HG02973 (cell line): Measurements from ENCODE around the gene CFAP141.
"Not testable (repeated sequence)": the region's sequence is repeated elsewhere in the genome, so short reads cannot be mapped to it uniquely, and the experiment has no call there.

ENCODE experiments used
- ATAC-seq: cut with Tn5 transposase; IDR thresholded peaks from one replicate; pipeline ENCODE4 v1.9.1; 2021; ENCODE audit warnings: moderate library complexity; ENCODE audit not compliant: unreplicated experiment

CFAP141 gene

GRCh38 chr1:154208677-154209388 lies 2.7 kb upstream of the CFAP141 start:
- ATAC-seq = no peak

- no peak for ATAC-seq
Observed at GRCh38 chr1:154207262-154207661, 1.1 kb upstream of the CFAP141 start.

DNA sequence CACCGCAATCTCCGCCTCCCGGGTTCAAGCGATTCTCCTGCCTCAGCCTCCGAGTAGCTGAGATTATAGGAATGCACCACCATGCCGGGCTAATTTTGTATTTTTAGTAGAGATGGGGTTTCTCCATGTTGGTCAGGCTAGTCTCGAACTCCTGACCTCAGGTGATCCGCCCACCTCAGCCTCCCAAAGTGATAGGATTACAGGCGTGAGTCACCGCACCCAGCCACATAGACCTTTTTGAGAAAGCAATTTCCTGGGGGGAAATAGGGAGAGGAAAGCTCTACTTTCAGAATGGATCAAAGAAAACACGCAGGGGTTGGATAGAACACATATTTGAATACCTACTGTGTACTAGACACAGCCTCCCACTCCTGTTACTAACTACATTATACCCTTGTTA lies 355 bp downstream of the CFAP141 start:
- not testable (repeated sequence) for ATAC-seq

- ATAC-seq = no peak
Observed at GRCh38 chr1:154199563-154199879, 6.6 kb downstream of the CFAP141 start.

GRCh38 chr1:154198756-154199562 lies 7.2 kb downstream of the CFAP141 start:
- no peak for ATAC-seq

- no peak for ATAC-seq
Observed at GRCh38 chr1:154193821-154194220, 12.3 kb downstream of the CFAP141 start.

DNA sequence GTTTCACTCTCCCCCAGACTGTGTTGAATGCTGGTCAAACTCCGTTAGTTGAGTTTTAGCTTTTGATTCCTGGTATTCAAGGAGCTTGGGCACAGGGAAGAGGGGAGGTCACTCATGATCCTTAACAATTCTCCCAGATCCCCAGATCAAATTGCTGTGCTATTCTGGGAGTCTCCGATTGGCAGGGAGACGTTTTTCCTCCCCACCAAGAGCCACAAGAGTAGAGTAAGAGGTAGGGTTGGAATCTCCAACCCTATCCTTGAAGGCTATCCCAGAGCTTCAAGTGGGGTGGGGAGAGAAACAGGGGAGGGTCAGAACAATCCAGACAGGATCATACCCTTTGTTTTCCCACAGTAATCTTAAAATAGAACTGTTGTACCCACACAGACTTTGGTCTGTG lies 13.7 kb downstream of the CFAP141 start:
- no peak for ATAC-seq

DNA sequence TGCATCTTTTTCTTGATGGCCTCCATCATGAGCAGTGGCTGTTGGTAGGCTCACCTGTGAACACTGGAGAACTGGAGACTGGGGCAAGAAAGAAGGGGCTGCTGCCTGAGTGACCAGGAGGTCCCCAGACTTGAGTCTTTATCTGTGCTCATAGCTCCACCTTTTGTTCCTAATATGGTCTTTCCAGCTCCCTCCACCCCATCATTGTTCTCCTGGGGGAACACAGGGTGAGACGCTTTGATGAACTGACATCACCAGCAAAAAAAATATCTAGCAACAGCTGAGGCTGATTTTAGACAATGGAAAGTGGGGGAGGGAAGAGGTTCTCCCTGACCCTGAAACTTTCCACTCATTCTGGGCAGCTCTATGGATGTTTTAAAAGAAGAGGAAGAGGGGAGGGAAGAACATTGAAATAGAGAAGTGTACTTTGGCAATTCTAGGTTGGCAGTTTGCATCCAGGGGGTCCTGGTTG lies 14.1 kb downstream of the CFAP141 start, which contains the start of gene TPM3:
Gene TPM3 (minus strand): TSS at position 111 of the 472 bp plus-strand sequence. CDS start 82 bp downstream, at position 29.
- ATAC-seq = no peak

GRCh38 chr1:154190550-154190949 lies 15.6 kb downstream of the CFAP141 start:
- ATAC-seq = no peak

- no peak for ATAC-seq
Observed at GRCh38 chr1:154186852-154187501, 19.2 kb downstream of the CFAP141 start.

- no peak for ATAC-seq
Observed at GRCh38 chr1:154186177-154186576, 20.0 kb downstream of the CFAP141 start.

GRCh38 chr1:154183046-154183915 lies 22.9 kb downstream of the CFAP141 start:
- peak; percentile 68 for ATAC-seq

DNA sequence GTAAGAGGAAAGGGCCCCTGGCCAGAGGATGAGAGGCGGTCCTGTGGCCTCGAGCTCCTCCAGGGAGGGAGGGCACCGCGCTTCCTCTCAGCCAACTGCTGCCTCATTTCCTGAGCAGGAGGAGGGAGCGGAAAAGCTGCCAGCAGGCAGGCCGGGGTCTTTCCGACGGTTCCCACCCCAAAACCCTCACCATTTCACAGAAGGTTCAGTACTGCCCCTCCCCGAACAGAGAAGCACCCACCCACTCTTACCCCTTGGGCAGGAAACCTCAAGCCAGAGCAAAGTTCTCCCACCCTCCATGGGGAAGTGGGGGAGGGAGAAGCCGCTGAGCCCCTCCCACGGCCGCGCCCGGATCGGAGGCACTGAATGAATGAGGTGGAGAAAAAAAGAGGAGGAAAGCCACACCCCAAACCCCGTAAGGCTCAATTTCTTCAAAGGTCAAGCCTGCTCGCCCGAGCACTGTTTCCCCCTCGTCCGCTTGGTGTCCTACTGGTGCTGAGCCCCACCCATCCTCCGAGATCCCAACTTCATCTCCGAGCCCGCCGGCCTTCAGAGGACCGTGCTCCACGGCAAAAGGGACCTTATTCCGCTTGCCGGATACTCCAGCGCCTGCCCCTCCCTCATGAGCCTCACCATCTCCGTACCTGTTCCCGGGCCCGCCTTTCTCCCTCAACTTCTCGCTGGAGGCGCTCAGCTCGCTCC lies 23.6 kb downstream of the CFAP141 start:
- peak; percentile 40 for ATAC-seq

DNA sequence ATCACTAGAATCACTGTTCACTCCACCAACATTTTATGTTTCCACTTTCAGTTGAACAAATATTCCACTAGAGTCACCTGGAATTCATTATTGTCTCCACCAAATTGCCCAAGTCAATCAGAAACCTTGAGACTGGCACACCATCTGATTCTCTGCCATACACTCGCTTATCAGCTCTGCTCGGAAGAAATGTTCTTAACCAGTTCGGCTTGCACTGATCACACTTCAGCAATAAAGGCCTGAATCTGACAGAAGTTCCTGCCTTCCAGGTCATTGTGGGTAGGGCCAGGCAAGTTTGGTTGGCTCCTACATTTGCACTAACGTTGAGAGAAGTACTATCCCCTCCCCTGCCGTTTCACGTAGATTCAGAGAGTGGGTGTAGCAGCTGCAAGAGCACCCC lies 24.2 kb downstream of the CFAP141 start:
- ATAC-seq = no peak

DNA sequence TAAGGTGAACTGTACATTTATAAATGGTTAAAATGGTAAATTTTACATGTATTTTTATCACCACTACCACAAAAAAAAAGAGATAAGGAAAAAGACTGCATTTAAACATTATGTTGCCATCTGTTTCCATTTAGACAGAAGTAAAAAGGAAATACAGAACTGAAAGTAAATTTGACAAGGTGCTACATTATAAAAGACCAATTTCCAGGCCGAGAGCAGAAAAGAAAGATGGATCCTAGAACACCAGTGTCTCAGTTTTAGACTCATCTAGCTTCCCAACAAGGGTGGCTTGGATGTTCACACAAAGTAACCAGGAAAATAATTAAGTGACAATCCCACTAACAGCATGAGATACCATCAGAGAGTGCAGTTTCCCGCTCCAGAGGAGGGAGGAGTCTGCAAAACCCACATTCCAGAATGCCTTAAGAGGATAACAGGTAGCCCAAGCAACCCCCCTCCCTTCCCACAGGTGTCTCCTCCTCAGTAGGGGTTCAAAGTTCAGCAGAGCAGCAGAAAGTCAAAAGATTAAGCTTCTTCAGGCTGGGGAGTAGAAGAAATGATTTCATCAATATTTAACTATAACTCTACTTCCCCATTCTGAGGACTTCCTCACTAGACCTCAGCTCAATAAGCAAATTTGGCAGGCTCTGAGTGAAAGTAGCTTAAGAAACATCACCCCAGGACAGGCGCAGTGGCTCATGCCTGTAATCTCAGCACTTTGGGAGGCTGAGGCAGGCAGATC lies 26.0 kb downstream of the CFAP141 start:
- no peak for ATAC-seq

GRCh38 chr1:154178911-154179811 lies 27.0 kb downstream of the CFAP141 start:
- no peak for ATAC-seq

- no peak for ATAC-seq
Observed at GRCh38 chr1:154178013-154178412, 28.1 kb downstream of the CFAP141 start.

DNA sequence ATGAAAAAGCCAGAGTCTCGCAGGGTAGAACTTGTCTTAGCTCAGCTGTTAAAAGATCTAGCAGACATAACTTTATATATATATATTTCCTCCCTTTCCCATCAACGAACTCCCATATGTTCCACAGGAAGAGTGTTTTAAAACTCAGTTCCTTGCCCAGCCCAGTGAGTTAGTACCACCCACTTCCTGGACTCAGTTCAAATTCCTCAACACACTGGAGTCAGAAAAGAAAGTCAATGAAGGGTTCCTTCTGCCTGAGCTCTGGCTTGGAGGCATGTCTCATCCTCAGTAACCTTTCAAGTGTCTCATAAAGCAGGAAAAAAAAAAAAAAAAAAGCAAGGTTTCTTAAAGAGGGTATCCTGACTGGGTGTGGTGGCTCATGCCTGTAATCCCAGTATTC lies 29.8 kb downstream of the CFAP141 start:
- ATAC-seq = no peak
